Activated CD4-positive, alpha-beta memory T cell treated with anti-CD3 and anti-CD28 coated beads, Interleukin-2, amount 10 ng/mL, durations not matched to agents 7 days and 5 days (primary cell): ENCODE measurements around the gene CISH. TPM values are rescaled to one million over a fixed set of nuclear protein-coding genes. Genes with fewer than 3 reads are reported as not detected.

Experiments
- CTCF ChIA-PET: fragments of 350-600 bp; sonication (Branson Sonifier 250); formaldehyde crosslinking; loops from one replicate; lab custom pipeline; 2021; ENCODE audit warnings: antibody characterized with exemption, inconsistent platforms; lab: Charles Lee
- POLR2A ChIA-PET: fragments of 350-600 bp; sonication (Branson Sonifier 250); formaldehyde crosslinking; loops from one replicate; lab custom pipeline; 2021; ENCODE audit warnings: antibody characterized with exemption; lab: Charles Lee
- DNase-seq: peaks from one replicate; pipeline ENCODE4 v3.0.0-alpha.2; 2020
- H3K27ac Mint-ChIP-seq: one replicate; pipeline ENCODE4 v1.8.0; 2021; ENCODE audit warnings: mild to moderate bottlenecking, mixed read lengths
- H3K27me3 Mint-ChIP-seq: one replicate; pipeline ENCODE4 v1.8.0; 2021; ENCODE audit warnings: mixed read lengths
- H3K36me3 Mint-ChIP-seq: one replicate; pipeline ENCODE4 v1.8.0; 2021; ENCODE audit warnings: low read depth, mixed read lengths
- H3K4me1 Mint-ChIP-seq: one replicate; pipeline ENCODE4 v1.8.0; 2021; ENCODE audit warnings: mixed read lengths
- H3K4me3 Mint-ChIP-seq: one replicate; pipeline ENCODE4 v1.8.0; 2021; ENCODE audit warnings: mild to moderate bottlenecking, mixed read lengths
- H3K9me3 Mint-ChIP-seq: one replicate; pipeline ENCODE4 v1.8.0; 2021; ENCODE audit warnings: mixed read lengths
- total RNA-seq, 2 experiments: library from RNA; stranded (reverse); gene quantifications; one replicate each; pipeline ENCODE4 v1.2.3, GENCODE V29; 2021

The CISH gene
- total RNA-seq, 2 experiments from 2014 or later = 328 to 335 TPM

DNA sequence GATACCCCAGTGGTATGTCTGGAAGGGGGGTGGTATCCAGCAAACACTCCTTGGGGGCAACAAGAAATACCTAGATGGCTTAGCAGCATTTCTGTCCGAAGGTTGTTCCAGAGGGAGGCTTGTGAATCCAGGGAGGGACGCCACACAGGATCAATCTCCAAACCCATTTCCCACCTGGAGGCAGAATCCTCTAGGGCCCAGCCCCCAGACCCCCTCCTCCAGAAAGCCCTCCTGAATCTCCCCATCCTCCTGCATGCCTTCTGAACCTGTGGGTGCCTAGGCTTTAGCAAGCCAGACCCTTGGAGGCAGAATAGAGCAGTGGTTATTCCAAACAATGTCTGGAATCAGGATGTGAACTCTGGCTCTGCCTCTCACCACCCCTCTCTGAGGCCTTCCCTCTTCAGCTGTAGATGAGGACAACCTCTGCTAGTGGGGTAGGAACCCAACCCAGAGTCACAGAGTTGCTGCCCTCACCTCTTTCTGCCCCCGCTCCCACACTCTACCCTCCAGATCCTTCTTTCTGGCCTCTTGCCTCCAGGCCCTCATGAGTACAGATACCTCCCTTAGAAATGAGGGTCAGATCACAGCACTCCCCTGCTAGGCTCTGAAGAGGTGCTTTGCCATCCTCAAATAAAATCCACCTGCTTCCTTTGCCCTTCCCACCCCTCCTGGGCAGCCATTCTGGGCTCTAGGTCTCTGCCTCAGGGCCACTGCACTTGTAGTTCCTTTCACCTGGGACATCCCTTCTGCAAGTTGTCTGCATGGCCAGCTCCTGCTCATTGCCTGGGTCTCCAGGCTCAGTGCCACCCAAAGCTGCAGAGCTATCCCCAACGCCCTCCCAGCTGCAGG lies 8.1 kb downstream of the CISH start:
- peak overlapping the region; percentile 99 for H3K27ac Mint-ChIP-seq
- H3K27me3 Mint-ChIP-seq = no peaks in the 10 kb centered on the region
- CTCF ChIA-PET = interaction anchor here (2.5 to 21.3 kb wide), 5 partner anchors 10 to 28 kb away, joined by 7 to 854 read pairs (median 17); partner anchors contain the start of genes C3orf18, HEMK1 and MAPKAPK3
- DNase-seq = no peak
- POLR2A ChIA-PET = interaction anchor here (1.2 to 34.1 kb wide), 4 partner anchors 13 to 264 kb away, joined by 3 to 4963 read pairs (median 709); partner anchors contain the start of genes C3orf18, CISH, HEMK1 and MAPKAPK3
- H3K9me3 Mint-ChIP-seq = no peaks in the 10 kb centered on the region
- peak overlapping the region; percentile 98 for H3K4me3 Mint-ChIP-seq
- H3K4me1 Mint-ChIP-seq = peaks cover 79% of the 10 kb centered on the region
- peaks cover 81% of the 10 kb centered on the region for H3K36me3 Mint-ChIP-seq

DNA sequence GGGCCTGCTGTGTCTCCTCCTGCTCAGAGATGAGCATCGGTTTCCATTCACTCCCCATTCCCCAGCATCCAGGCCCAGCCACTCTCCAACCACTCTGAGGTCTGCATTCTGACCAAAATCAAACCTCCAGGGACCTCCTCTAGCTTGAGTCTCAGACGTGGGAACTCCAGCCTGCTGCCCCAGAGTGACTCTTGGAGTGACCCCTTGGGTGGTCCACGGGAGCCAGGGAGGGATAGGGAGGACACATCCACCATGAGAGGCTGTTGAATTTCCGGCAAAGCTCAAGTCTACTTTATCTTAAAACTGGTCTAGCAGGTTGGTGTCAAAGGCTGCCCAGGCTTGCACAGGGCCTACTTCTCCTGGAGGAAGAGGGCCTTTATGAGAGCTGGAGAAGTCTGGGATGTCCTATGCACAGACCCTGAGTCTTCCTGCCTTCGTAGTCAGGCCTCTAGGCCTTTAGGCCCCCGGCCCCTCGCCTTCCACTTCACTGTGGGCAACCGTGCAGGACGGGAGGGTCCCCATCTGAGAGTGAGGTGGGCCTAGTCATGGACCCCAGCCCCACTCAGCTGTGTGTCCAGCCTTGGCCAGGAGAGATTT lies 8.9 kb downstream of the CISH start:
- Mint-ChIP-seq H3K36me3 (peaks cover 80% of the 10 kb centered on the region), H3K4me1 (peaks cover 87% of the 10 kb centered on the region), H3K27me3 (no peaks in the 10 kb centered on the region), H3K27ac (peak overlapping the region; percentile 99), H3K4me3 (peak overlapping the region; percentile 71), H3K9me3 (no peaks in the 10 kb centered on the region)
- ChIA-PET CTCF (interaction anchor here (2.5 to 21.3 kb wide), 6 partner anchors 7 to 28 kb away, joined by 14 to 854 read pairs (median 20); partner anchors contain the start of genes C3orf18, CISH, HEMK1 and MAPKAPK3), POLR2A (interaction anchor here (0.6 to 34.1 kb wide), 7 partner anchors 14 to 783 kb away, joined by 3 to 4963 read pairs (median 22); partner anchors contain the start of genes C3orf18, CISH, HEMK1 and IFRD2)
- DNase-seq = peak; percentile 39

DNA sequence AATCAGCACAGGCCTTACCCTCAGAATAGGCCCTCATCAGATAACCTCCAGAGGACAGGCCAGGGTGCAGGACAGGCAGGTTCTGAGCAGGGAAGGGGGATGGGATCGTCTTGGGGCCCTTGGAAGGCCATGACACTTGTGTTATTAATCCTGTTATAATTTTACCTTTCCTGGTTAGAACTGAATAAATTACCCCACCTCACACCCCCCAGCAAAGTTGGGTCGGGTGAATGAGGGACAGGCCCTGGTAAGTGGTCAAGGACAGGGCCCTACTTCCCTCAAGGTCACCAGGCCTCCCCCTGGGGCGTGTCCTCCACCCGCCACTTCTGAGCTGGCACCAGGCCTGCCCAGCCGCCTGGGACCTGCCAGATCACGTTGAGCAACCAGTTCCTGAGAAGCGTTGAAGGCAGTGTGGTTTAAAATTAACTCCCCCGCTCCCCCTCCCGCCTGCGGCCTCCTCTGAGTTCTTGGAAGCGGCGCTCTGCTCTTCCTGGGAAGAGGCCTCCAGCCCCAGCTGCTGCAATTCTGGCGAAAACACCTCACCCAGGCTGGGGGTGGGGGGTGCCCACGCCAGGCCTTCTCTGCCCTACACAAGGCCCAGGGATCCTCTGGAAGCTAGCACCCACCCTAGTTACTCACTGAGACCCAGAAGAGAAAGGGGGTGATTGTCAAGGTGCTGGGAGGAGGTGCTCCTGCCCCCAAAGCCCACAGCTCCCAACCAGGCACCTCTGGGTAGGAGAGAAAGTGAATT lies 10.6 kb downstream of the CISH start:
- Mint-ChIP-seq H3K36me3 (peaks cover 64% of the 10 kb centered on the region), H3K27ac (peak overlapping the region; percentile 99)
- DNase-seq = peak; percentile 92

DNA sequence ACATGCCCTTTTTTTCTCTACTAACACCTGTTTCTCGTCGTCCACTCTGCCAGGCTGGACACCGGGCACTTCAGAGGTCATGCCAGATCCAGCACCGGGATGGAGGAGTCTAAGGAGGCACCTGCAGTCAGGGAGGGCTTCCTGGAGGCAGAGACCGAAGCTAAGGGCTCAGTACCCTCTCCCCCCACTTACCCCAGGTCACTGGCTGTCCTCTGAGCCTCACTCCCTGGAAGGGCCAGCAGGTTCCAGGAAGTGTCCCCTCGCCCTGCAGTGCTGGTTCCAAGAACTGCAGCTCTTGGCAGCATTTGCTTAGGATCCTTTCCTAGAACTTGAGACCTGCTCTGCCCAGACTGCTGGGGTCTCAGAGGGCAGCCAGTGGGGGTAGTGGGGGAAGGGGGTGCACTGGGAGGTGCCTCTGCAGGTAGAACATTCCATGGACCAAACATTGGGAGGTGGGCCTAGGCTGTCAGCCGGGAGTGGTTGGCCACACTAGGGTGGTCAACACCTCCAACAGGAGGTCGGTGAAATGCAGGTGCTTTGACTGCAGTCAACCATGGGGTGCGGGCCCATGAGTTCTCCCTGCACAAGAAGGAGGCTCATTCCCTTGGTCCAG lies 11.3 kb downstream of the CISH start:
- Mint-ChIP-seq H3K9me3 (no peaks in the 10 kb centered on the region), H3K36me3 (peaks cover 60% of the 10 kb centered on the region), H3K27me3 (no peaks in the 10 kb centered on the region), H3K4me3 (peak overlapping the region; percentile 71), H3K27ac (peak overlapping the region; percentile 99), H3K4me1 (peaks cover 88% of the 10 kb centered on the region)
- ChIA-PET POLR2A (interaction anchor here (1.1 to 34.1 kb wide), 6 partner anchors 16 to 899 kb away, joined by 4 to 4963 read pairs (median 231); partner anchors contain the start of genes C3orf18, CISH, CYB561D2 and HEMK1), CTCF (interaction anchor here (1.3 to 21.3 kb wide), 7 partner anchors 10 to 250 kb away, joined by 4 to 854 read pairs (median 17); partner anchors contain the start of genes C3orf18, CISH, CYB561D2 and HEMK1)
- peak; percentile 47 for DNase-seq

More for the DNA sequence above, 10.6 kb downstream of the CISH start:
- CTCF ChIA-PET = interaction anchor here (1.3 to 21.3 kb wide), 8 partner anchors 9 to 251 kb away, joined by 4 to 854 read pairs (median 17); partner anchors contain the start of genes C3orf18, CISH, CYB561D2 and HEMK1
- Mint-ChIP-seq H3K27me3 (no peaks in the 10 kb centered on the region), H3K4me3 (peak overlapping the region; percentile 71), H3K9me3 (no peaks in the 10 kb centered on the region), H3K4me1 (peaks cover 88% of the 10 kb centered on the region)
- POLR2A ChIA-PET = interaction anchor here (0.7 to 34.1 kb wide), 9 partner anchors 15 to 1075 kb away, joined by 3 to 4963 read pairs (median 5); partner anchors contain the start of genes C3orf18, CISH, CYB561D2 and HEMK1

DNA sequence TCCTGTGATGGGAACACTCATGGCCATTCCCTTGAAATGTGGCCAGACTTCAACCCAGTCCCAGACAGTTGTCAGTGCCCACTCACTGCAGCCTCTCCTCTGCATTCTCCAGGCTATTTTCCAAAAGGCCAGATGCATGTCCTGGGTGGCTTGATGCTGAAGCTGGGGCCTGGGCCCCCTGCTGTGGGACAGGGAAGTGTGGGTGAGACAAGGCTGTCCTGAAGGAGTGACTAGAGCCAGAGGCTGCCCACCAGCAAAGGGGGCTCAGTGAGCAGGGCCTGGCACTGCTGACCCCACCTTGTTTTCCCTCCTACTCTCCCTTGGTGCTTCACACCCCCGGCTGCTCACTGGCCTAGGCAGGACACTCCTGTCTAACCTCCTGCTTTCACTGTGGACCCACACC lies 11.9 kb downstream of the CISH start:
- CTCF ChIA-PET = interaction anchor here (2.7 to 21.3 kb wide), 5 partner anchors 10 to 25 kb away, joined by 11 to 854 read pairs (median 24); partner anchors contain the start of genes C3orf18, CISH and HEMK1
- peaks cover 88% of the 10 kb centered on the region for H3K4me1 Mint-ChIP-seq
- H3K9me3 Mint-ChIP-seq = no peaks in the 10 kb centered on the region
- DNase-seq = no peak
- H3K27me3 Mint-ChIP-seq = no peaks in the 10 kb centered on the region
- POLR2A ChIA-PET = interaction anchor here (14.6 to 34.1 kb wide), 3 partner anchors 16 to 261 kb away, joined by 440 to 4963 read pairs (median 978); partner anchors contain the start of genes C3orf18, CISH, HEMK1 and MAPKAPK3
- H3K4me3 Mint-ChIP-seq = peak overlapping the region; percentile 71
- H3K36me3 Mint-ChIP-seq = peaks cover 60% of the 10 kb centered on the region
- H3K27ac Mint-ChIP-seq = peak overlapping the region; percentile 99

DNA sequence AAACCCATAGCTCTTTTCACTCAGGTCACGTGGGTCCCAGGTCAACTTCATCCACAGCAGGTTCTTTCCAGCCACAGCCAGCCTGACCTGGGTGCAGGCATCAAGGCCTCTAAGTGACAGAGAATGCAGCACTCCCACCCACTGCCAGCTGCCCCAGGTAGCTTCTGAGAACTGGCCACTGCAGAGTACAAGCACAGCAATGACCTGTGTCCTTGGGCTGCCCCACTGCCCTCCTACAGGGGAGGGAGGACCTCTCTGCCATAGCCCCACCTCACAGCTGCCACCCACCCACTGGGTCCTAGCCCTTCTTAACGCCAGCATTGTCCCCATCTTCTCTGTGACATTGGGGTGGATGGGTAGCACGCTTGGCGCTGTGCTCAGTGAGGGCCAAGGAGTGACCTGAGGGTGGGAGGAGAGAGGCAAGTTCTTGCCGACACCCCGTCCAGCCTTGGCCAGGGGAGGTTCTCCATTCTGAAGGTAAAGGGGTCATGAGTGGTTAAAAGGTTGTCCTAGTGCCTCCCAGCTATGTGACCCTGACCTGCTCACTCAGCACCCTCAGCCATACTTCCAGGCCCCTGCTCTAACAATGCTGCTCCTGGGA lies 12.4 kb downstream of the CISH start:
- CTCF ChIA-PET = interaction anchor here (0.8 to 3.3 kb wide), 5 partner anchors 10 to 29 kb away, joined by 3 to 24 read pairs (median 11); no protein-coding TSS in a partner anchor
- no peak for DNase-seq
- H3K9me3 Mint-ChIP-seq = no peaks in the 10 kb centered on the region
- H3K27ac Mint-ChIP-seq = peak overlapping the region; percentile 99
- H3K4me1 Mint-ChIP-seq = peaks cover 88% of the 10 kb centered on the region
- H3K27me3 Mint-ChIP-seq = no peaks in the 10 kb centered on the region
- no peak overlapping the region for H3K4me3 Mint-ChIP-seq
- H3K36me3 Mint-ChIP-seq = peaks cover 60% of the 10 kb centered on the region
- POLR2A ChIA-PET = interaction anchor here (15.3 to 34.1 kb wide), 2 partner anchors 17 to 22 kb away, joined by 978 to 4963 read pairs; partner anchors contain the start of genes C3orf18, CISH, HEMK1 and MAPKAPK3

DNA sequence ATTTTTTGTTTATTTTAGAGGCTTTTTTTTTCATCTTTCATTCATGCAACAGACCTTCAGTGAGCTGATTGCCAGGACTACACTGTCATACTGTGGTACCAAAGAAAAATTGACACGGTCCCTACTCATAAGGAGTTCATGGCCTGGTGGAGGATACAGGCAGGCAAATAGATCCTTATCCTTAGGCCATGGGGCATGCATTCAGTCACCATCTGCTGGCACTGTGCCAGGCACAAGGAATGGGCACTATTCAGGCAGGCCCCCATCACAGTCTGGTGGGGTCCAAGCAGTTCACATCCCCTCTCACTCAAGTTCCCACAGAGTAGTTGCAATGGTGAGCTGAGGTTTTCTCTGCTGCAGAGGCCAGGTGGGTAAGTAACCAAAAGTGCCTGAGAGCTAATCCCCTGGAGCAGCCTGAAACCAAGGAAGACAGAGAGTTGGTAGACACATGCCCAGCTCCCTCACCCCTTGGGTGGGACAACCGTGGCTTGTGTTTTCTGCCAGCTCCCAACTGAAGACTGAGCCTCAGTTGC lies 17.3 kb downstream of the CISH start:
- H3K27ac Mint-ChIP-seq = peak overlapping the region; percentile 96
- no peaks in the 10 kb centered on the region for H3K27me3 Mint-ChIP-seq
- H3K4me3 Mint-ChIP-seq = no peak overlapping the region
- peaks cover 31% of the 10 kb centered on the region for H3K36me3 Mint-ChIP-seq
- ChIA-PET CTCF (interaction anchor here (0.7 to 11.1 kb wide), 4 partner anchors 14 to 46 kb away, joined by 3 to 342 read pairs (median 168); partner anchors contain the start of genes CISH, HEMK1 and MAPKAPK3), POLR2A (interaction anchor here (11.1 to 37.3 kb wide), 2 partner anchors 19 kb away, joined by 877 to 4963 read pairs; partner anchors contain the start of genes C3orf18, CISH, HEMK1 and MAPKAPK3)
- H3K4me1 Mint-ChIP-seq = peaks cover 87% of the 10 kb centered on the region
- no peak for DNase-seq
- no peaks in the 10 kb centered on the region for H3K9me3 Mint-ChIP-seq

DNA sequence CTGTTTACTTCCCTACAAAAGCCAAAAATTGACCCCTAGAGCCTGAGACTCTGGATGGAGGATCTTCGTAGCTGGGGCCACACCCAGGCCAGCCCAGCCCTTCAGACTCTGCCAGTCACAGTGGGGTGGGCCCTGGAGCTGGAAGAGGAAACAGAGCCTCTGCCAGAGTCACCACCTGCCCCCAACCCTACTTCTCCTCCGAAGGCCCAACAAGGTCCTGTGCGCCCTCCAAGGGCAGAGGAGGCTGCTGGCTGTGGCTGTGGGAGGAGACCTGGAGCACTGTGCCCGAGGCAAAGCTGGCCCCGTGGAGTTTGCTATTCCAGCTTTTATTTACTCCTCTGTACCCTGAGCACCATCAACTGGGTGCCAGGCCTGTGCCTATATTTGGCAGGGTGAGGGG lies 19.0 kb downstream of the CISH start:
- no peaks in the 10 kb centered on the region for H3K9me3 Mint-ChIP-seq
- H3K27ac Mint-ChIP-seq = peak overlapping the region; percentile 96
- peaks cover 30% of the 10 kb centered on the region for H3K36me3 Mint-ChIP-seq
- H3K4me3 Mint-ChIP-seq = no peak overlapping the region
- POLR2A ChIA-PET = interaction anchor here (0.9 to 37.3 kb wide), 4 partner anchors 18 to 792 kb away, joined by 3 to 4963 read pairs (median 453); partner anchors contain the start of genes C3orf18, CISH, HEMK1 and MAPKAPK3
- H3K4me1 Mint-ChIP-seq = peaks cover 89% of the 10 kb centered on the region
- CTCF ChIA-PET = interaction anchor here (10.7 to 11.1 kb wide), 2 partner anchors 17 to 18 kb away, joined by 331 to 342 read pairs; partner anchors contain the start of genes CISH, HEMK1 and MAPKAPK3
- H3K27me3 Mint-ChIP-seq = no peaks in the 10 kb centered on the region
- no peak for DNase-seq

DNA sequence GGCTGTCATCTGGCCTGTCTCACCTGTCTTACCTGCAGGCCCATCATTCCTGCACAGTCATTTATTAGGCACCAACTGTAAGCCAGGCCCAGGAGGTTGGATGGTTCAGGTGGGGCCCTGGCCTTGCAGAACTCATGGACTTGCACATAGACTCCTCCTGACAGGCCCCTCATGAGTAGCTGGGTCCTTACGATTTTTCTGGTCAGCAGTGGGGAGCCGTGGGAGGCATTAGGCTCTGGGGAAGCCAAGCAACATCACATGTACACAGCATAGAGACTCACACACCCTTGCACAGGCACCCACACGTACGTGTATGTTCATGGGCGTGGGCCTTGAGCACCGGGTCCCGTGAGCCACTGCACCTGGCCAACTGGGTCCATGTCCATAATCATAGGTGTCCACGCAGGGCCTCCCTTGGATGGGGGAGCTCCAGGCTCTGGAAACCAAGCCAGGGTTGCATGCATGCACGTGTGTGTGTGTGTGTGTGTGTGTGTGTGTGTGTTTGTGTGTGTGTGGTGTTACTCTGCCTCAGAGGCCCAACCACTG lies 20.3 kb downstream of the CISH start:
- POLR2A ChIA-PET = interaction anchor here (0.6 to 37.3 kb wide), 6 partner anchors 16 to 1658 kb away, joined by 3 to 4963 read pairs (median 24); partner anchors contain the start of genes C3orf18, CISH, HEMK1 and HYAL3
- Mint-ChIP-seq H3K27me3 (no peaks in the 10 kb centered on the region), H3K27ac (peak overlapping the region; percentile 96), H3K4me1 (peaks cover 98% of the 10 kb centered on the region), H3K4me3 (peak overlapping the region; percentile 70), H3K9me3 (no peaks in the 10 kb centered on the region), H3K36me3 (peaks cover 33% of the 10 kb centered on the region)
- CTCF ChIA-PET = interaction anchor here (1.0 to 11.1 kb wide), 5 partner anchors 10 to 29 kb away, joined by 3 to 342 read pairs (median 5); partner anchors contain the start of genes C3orf18, CISH, HEMK1 and MAPKAPK3
- peak; percentile 51 for DNase-seq
